Activated gamma-delta T cell treated with Interleukin-2 at 50 U/mL for 16 hours (primary cell): Measurements from ENCODE around the gene SPON1.
A peak's percentile ranks its signal among the peaks of the same experiment; 100 is the strongest.
"Not testable (repeated sequence)": the region's sequence is repeated elsewhere in the genome, so short reads cannot be mapped to it uniquely, and the experiment has no call there.

Experiments
- DNase-seq: peaks from one replicate; pipeline ENCODE4 v3.0.0-alpha.2; 2020

SPON1 gene

DNA sequence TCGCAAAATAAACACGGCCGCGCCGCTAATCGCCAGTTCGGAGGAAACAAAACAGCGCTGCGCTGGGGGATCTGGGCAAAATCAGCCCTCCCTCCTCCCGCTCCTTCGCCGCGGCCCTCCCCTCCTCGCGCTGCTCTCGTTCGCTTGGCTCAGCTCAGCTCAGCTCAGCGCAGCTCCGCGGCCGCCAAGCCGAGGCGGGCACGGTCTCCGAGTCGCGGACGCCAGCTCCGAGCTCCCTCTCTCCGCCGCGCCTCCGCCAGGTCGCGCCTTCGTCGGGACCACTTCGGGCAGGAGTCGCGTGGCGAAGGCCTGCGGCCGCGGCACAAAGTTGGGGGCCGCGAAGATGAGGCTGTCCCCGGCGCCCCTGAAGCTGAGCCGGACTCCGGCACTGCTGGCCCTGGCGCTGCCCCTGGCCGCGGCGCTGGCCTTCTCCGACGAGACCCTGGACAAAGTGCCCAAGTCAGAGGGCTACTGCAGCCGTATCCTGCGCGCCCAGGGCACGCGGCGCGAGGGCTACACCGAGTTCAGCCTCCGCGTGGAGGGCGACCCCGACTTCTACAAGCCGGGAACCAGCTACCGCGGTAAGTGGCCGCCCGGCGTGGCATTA is at the start of gene SPON1:
Gene SPON1 (plus strand): TSS at position 162 of the 607 bp plus-strand sequence. CDS start 182 bp downstream, at position 344.
- DNase-seq: peak; percentile 47

DNA sequence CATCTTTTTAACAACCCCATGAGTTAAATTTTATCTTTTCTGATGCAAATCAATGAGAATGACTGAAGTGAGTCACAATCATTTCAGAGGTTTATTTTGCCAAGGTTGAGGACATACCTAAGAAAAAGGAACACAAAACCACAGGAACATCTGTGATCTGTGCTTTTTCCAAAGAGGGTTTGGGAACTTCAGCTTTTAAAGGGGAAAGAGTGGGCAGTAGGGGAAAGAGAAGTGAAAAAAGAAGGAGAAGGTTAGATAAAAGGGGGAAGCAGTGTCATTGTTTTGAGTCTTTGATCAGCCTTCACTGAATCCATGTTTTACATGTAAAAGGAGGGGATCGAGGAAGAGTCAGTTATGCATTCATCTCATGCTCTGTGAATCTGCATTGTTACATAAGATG is 45.3 kb upstream of the SPON1 start:
- no peak for DNase-seq

DNA sequence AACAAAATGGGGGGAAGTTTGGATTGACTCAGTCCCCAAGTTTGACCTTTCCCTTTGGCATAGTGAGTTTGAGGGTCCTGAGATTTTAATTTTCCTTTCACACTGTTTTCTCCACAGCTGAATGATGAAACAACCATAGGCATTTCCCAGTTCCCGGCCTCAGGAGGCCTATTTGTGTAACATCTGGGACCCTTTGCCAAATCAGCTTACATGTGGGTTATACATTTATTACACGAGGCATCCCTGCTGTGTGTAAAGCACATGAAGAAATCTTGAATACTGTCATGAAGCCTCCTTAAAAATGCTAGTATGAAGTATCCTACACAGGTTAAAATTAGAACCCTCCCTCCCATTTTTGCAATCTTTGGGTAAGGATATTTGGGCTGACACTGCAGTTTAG is 44.6 kb upstream of the SPON1 start:
- DNase-seq: no peak

DNA sequence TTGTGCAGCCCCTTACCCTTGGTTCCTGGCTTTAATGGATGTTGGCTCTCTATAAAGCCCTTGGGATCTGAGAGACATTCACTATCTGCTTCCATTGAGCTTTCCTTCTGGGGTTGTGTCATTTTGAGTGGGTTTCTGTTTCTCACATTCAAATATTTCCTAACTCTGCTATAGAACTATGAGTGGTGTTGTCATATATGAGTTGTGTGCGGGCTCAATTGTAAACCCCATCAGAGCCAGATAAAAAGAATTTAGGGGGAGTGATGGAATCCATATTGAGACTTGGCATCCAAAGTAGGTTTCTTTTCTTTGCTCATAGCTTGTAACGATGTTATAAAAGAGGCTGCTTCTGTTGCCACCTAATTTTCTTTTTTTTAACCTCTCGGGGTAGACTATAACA is 41.8 kb upstream of the SPON1 start:
- no peak for DNase-seq

DNA sequence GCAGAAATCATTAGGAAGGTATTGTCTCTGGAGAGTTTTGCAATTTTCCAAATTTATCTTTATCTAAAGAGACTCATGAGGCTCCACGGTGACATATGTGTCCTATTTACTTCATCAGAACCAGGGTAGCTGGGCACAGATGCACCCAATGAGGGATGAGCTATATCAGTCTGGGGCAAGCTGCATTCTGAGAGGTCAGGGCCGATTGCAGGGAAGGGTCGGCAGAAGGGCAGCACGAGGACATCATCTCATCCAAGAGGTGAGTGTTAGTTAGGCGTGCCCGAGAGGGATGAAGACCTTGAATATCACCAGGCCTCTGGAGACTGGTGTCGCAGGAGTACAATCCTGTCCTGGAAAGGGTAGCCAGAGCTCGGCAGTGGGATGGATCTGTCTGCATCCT is 41.0 kb upstream of the SPON1 start:
- no peak for DNase-seq

DNA sequence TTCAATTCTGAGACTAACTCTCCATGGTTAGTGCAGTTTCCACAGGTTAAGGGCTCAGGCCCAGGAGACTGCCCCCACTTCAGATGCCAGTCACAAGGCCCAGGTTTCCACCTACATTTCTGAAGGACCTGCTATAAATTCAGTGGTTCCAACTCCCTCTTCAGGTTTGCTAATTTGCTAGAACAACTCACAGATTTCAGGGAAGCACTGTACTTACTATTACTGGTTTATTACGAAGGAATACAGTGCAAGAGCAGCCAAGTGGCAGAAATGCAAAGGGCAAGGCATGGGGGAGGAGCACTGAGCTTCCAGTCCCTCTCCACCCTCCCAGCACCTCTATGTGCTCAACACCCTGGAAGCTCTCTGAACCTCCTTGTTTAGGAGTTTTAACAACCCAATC is 39.3 kb upstream of the SPON1 start:
- no peak for DNase-seq

DNA sequence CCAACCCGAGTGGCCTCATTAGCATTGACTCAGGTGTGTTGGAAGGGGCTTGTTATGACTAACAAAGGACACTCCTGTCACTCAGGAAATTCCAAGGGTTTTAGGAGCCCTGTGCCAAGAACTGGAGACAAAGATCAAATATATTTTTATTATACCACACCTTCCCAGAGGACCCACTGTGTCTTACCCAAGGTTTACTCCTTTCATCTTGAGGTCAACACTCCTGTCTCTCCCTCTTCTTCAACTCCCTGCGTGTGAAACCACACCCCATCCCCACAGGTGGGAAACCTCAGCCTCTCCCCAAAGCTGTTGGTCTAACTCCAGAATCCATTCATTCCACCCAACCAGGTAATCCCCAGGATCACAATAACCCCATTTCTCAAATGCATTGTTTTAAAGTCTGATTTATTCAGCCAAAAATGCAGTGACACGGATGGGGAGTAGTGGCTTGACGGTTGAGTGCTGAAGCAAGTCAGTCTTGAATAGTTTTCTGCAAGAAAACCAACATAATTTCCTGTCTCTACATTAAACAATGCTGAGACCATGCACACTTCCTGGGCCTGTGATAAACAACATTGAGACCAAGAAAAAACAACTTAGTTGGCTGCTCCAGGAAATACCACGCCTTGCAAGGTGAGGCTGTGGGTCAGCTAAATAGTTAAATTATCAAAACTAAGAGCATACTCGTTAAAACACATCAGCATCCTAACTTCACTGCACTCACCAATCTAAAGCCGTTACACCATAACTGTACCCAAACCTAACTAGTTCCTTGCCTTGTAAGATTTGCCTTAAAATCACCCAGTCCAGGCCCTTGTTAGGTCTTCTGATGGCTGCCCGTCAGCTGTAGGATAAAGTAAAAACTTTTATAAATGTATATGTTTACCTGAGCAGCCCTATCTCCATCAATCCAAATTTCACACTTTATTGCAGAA is 38.5 kb upstream of the SPON1 start:
- peak; percentile 26 for DNase-seq

DNA sequence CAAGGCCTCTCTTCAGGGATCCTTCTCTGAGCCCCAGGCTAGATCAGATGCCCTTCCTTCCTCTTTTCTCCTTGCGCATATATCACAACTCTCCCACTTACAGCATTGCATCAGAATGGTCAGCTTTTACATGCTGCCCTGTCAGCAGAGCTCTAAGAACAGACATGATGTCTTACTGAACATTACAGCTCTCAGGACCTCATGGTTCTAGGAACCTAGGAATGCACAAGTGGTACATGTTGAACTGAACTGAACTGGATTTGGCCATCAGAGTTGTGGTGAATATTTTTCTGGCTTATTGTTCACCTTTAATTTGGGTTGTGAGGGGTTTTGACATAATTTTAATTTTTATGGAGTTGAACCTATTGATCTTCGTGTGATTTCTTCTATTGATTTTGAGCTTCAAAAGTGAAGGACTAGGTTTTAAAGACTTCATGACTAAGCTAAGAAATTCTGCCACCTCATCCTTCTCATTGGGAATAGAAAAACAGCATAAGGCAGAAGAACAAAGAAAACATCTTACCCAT is 37.7 kb upstream of the SPON1 start:
- no peak for DNase-seq

DNA sequence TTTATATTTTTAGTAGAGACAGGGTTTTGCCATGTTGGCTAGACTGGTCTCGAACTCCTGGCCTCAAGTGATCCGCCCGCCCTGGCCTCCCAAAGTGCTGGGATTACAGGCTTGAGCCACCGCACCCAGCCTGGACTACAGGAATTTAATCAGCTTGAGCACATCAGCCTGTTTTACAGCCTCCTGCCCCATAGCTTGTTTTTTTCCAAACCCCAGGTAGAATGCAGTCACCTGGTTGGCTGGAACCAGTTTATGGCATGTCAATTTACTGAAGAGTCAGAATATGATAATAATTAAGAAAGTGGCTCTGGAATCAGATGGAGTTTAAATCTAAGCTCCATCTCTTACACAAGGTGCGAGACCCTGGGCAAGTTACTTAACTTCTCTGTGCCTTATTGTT is 36.2 kb upstream of the SPON1 start:
- DNase-seq: not testable (repeated sequence)

DNA sequence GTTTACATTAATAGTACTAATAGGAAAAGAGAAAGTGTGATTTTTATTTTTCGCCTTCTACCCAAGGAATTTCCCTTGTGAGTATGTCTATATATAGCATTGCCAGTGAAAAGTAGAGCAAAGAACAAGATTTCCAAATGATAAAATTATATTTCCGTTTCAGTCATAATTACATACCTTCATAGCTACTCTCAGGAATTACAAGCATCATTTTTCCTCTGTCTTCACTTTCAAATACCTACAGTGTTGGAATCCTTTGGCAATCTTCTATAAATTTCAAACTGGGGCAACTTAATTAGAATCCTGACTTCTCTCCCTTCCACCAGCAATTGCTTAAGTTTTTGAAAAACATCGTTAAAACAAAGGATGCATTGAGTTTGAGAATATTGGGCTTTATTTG is 35.5 kb upstream of the SPON1 start:
- DNase-seq: no peak

DNA sequence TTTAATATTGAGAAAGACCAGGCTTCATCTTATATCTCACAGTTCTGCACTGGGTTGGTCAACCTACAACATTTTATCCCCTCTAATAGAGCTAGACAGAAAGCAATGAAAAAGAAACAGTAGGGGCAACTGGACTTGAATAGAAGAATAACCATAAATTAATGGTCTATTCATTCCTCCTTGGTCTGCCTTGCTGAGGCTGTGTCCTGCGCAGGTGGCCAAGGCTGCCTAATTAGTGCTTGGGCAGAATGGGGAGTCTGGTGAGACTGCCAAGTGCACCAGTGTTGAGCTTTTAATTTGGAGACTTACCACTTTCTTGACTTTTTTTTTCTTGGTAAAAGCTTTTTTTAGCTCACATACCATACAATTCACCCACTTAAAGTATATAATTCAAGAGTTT is 35.0 kb upstream of the SPON1 start:
- DNase-seq: no peak

DNA sequence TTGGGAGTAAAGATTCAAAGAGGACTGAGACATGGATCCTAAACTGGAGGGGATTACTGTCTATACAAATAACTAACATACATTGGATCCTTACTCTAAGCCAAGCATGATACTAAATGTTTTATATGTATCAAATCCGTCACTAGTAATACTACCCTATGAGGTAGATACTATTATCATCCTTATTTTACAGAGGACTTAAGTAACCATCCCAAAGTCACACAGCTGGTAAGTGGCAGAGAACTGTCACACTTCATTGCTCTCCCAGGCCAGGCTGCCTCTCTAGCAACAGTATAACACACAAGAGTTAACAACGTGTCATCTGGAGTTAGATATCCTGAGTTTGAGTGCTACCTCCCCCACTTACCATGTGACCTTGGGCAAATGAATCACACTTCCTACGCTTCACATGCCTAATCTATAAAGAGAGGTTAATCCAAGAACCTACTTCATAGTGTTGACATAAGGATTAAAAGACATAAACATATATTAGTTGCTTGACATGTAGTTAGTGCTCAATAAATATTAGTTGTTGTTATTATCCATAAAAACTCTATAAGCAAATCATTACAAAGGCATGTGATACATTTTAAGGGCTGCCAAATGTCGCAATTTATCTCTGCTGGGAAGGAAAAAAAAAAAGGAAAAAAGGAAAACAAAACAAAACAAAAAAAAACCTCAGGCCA is 33.8 kb upstream of the SPON1 start:
- DNase-seq: no peak

DNA sequence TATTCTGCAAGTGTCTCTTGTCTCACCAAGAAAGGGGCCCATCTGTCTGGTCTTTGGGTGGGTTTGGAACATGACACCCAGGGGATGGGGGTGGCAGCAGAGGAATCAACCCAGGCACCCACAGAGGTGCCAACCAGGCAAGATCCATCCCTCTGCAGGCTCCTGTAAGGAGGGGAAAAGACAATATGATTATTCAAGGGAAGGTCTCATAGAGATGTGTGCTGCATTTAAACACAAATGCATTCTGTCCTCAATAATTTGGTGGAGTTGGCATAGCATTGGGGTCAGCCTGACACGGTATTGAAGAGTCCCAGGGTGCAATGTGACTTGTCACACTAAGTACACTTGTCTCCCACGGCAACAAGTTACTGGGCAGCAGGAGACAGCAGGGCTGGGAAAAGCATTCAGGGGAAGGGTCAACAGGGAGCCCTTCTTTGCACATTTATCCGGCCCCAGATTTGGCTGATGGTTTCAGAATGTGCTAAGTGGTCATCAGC is 33.1 kb upstream of the SPON1 start:
- DNase-seq: no peak

DNA sequence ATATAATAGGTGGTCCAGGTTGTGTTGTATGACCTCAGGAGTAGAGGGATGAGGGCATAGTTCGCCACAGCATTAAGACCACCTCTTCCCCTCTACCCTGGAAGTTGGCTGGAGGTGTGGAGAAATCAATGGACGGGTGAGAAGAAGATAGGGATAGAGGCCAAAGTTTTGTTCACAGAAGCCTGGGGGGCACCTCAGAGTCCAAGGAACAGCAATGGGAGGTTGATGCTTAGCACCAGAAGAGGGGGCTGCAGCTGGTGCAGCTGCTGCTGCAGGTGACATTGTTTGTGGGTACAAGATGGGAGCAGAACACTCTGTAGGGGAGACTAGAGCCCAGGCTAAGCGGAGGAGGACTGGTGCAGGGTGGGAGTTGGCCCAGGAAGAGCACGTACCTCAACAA is 31.2 kb upstream of the SPON1 start:
- DNase-seq: no peak

DNA sequence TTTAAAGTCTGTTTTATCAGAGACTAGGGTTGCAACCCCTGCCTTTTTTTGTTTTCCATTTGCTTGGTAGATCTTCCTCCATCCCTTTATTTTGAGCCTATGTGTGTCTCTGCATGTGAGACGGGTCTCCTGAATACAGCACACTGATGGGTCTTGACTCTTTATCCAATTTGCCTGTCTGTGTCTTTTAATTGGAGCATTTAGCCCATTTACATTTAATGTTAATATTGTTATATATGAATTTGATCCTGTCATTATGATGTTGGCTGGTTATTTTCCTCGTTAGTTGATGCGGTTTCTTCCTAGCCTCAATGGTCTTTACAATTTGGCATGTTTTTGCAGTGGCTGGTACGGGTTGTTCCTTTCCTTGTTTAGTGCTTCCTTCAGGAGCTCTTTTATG is 25.4 kb upstream of the SPON1 start:
- DNase-seq: not testable (repeated sequence)

DNA sequence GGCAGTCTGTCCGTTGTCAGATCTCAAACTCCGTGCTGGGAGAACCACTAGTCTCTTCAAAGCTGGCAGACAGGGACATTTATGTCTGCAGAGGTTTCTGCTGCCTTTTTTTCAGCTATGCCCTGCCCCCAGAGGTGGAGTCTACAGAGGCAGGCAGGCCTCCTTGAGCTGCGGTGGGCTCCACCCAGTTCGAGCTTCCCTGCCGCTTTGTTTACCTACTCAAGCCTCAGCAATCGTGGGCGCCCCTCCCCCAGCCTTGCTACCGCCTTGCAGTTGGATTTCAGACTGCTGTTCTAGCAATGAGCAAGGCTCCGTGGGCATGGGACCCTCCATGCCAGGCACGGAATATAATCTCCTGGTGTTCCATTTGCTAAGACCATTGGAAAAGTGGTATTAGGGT is 23.7 kb upstream of the SPON1 start:
- DNase-seq: not testable (repeated sequence)

DNA sequence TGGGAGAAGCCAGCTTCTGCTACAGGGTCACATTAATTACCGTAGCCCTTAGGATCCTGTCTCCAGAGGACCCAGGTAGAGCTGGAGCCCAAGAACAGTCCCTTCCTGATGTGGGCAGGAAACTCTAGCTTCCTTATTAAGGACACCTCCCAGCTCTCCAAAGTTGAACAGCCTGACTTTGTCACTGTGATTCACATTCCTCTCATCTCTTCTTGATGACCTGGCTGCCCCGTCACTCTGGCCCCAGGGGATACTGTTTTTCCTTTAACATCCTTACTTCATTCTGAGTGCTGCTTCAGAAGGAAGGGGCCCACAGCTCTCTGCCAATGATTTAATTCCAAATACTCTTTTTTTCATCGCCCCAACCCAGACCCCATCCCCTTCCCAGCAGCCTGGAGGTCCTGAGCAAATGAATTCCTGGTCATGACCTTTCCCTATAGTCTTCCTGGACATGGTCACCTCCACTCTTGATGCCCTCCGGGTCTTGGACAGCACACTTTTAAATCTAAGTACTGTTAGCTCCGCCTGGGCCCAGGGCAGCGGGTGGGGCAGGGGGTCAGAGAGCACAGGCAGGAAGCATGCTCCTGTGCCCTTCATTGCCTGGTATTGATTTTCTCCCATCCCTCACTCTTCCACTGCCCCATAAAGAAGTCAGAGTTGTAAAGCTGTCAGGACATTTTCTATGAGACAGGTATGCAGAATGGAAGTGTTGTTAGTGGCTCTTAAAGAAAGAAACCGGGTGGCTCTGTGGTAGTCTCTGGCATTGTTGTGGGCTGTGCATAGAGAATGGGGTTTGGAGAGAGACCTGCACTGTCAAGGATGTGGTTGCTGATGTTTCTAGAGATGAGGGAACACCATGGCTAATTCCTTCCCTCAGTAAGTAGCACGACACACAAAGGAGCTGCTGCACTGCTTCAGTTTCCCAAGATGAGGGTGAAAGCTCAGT is 22.3 kb upstream of the SPON1 start:
- DNase-seq: peak; percentile 20

DNA sequence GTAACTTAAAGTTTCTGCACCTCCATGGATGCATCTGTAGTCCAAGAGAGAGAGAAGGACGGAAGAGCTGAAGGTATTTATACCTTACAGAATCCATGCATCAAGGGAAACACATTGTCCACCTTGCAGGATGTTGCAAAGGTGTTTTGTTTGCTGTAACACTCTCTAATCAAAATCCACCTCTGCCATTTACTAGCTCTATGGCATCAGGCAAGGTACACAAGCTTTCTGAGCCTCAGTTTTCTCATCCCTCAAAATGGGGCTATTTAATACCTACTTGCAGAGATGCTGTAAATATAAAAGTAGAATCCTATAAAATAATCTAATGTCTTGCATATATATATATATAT is 21.6 kb upstream of the SPON1 start:
- no peak for DNase-seq

DNA sequence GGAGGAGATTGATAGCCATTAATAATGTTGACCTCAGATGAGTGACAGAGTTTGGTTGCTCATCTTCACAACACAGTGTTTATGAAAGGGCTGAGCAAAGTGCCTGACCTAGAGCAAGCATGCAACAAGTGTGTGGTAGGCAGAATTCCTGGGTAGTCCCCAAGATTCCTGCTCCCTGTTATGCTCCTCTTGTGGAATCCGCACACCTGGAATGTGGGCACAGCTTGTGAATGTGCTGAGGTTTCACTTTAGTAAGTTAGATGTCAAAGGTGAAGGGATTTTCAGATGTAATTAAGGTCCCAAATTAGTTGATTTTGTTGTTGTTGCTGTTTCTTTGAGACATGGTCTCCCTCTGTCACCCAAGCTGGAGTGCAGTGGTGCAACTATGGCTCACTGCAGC is 20.7 kb upstream of the SPON1 start:
- no peak for DNase-seq

DNA sequence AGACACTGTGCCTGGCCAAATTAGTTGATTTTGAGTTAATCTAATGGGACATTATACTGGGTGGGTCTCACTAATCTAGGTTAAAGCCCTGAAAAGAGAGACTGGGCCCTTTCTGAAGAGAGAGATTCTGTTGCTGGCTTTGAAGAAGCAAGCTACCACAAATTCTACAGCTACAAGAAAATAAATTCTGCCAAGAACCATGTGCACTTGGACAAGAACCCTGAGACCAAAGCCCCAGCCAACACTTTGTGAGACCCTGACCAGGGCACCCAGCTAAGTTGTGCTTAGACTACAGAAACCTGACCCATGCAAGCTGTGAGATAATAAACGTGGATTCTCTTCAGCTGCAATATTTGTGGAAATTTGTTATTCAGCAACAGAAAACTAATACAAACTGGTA is 20.1 kb upstream of the SPON1 start:
- no peak for DNase-seq

DNA sequence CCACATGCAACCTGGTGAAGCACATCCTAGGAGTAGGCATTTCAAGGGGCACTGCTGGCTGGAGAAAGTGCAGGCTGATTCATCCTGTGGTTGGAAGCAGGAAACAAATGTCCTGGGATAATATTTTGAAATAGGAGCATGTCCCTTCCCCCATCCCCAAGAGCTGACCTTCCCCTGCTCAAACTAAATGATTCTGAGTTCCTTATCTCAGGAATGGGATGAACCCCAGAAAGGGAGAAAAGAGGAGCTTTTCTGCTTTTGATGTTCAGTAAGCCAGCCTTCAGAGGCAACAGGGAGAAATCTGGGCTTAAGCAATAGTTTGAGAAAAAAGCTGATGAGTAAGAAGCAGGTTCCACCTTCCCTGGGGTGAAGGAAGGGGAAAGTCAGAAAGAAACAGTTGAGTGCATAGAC is 19.5 kb upstream of the SPON1 start:
- no peak for DNase-seq

DNA sequence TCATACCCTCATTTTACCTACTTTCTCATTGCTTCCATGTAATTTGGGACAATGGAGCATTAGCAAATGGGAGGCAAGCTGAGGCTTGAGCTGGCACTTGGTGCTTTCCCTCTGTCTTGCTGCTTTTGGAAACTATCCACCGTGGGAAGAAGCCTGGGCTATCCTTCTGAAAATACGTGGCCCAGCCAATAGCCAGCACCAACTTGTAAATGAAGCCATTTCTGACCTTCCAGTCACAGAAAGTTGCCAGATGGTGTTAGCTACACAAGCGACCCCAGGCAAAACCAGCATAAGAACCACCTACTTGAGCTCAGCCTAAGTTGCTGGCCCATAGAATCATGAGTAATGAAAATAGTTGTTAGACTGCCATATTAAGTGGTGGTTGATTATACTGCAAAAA is 18.5 kb upstream of the SPON1 start:
- DNase-seq: no peak
